ENCODE results near the gene ECSCR. TPM values are rescaled to one million over a fixed set of nuclear protein-coding genes. Genes with fewer than 3 reads are reported as not detected.

ECSCR gene
- polyA plus RNA-seq, 1 donor from 2014 or later, result not detected

DNA sequence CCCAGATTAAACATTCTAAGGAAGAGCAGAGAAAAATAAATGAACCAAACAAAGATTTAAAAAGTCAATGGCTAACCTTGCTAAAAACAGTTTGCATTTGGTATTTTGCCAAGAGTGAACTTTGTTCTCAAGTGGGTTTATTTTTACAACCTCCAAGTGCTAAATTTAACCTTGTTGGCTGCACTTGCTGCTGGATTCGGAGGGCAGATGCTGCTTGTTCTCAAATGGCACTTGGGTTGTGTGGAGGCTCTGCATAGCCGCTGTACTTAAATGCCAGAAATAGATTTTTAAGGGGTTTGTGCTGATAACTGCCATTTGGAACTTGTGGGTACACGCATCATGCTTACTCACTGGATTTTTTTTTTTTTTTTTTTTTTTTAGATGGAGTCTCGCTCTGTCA lies 45.3 kb downstream of the ECSCR start:
- Histone ChIP-seq H2AFZ (ENCODE audit: low read depth, low read length) (no peak overlapping the region), H3K27ac (ENCODE audit: low read length) (no peak overlapping the region), H3K4me3 (ENCODE audit: low read length) (no peak overlapping the region), H3K4me2 (ENCODE audit: low read length) (no peak overlapping the region), H3K9ac (ENCODE audit: low read length) (no peak overlapping the region), H3K36me3 (ENCODE audit: insufficient read depth, low read length) (peaks cover 4% of the 10 kb centered on the region), H3K79me2 (replicated peaks; ENCODE audit: insufficient read depth, low read length) (no peaks in the 10 kb centered on the region), H4K20me1 (ENCODE audit: insufficient read depth) (no peaks in the 10 kb centered on the region), H3K9me3 (ENCODE audit: low read length) (no peaks in the 10 kb centered on the region), H3F3A (ENCODE audit: insufficient read depth, low read length, poor library complexity, severe bottlenecking) (no peaks in the 10 kb centered on the region), H3K27me3 (ENCODE audit: insufficient read depth, low read depth, low read length) (no peaks in the 10 kb centered on the region), H3K9me2 (ENCODE audit: insufficient read depth, low read length) (no peaks in the 10 kb centered on the region)
- TF ChIP-seq MXI1 (conservative IDR thresholded peaks at IDR 0.05; ENCODE audit: poor library complexity, severe bottlenecking), result no peak

DNA sequence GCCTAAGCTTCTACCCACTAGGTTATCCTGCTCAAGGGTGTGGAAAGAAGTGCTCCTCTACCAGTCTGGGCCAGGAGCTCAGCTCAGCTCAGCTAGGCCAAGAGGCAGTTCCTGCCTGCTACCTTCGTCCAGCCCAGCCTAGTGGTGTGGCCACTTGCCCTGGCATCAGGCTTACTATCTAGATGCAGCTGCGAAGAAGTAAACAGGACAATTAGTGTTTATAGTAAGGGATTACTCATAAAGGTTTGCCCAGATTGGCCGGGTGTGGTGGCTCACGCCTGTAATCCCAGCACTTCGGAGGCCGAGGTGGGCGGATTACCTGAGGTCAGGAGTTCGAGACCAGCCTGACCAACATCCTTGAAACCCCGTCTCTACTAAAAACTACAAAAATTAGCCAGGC lies 45.9 kb downstream of the ECSCR start:
- peaks cover 4% of the 10 kb centered on the region for H3K36me3 ChIP-seq (ENCODE audit: insufficient read depth, low read length)

DNA sequence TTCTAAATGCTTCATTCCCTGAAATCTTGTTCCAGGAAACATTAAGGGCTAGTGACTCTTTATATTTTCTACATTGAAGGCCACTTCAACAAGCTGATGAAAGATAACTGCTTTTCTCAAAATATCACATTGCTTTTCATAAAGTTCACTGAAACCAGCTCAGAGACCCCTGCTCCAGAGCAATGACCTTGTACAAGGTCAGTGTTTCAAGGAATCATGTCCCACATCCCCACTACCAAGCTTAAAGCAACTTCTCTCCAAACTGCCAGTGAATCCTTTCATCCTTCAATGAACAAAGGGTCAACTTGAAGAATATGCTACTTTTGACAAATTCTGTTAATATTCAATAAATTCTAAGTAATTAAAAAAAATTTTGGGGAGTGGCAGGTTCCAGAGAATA lies 46.7 kb downstream of the ECSCR start:
- Histone ChIP-seq H3F3A (ENCODE audit: insufficient read depth, low read length, poor library complexity, severe bottlenecking) (no peaks in the 10 kb centered on the region), H3K9me2 (ENCODE audit: insufficient read depth, low read length) (no peaks in the 10 kb centered on the region), H3K79me2 (replicated peaks; ENCODE audit: insufficient read depth, low read length) (no peaks in the 10 kb centered on the region), H4K20me1 (ENCODE audit: insufficient read depth) (no peaks in the 10 kb centered on the region), H3K9me3 (ENCODE audit: low read length) (no peaks in the 10 kb centered on the region), H3K36me3 (ENCODE audit: insufficient read depth, low read length) (peaks cover 4% of the 10 kb centered on the region), H2AFZ (ENCODE audit: low read depth, low read length) (no peak overlapping the region), H3K27ac (ENCODE audit: low read length) (no peak overlapping the region), H3K27me3 (ENCODE audit: insufficient read depth, low read depth, low read length) (no peaks in the 10 kb centered on the region), H3K4me2 (ENCODE audit: low read length) (no peak overlapping the region), H3K9ac (ENCODE audit: low read length) (no peak overlapping the region), H3K4me3 (ENCODE audit: low read length) (no peak overlapping the region)
- TF ChIP-seq POLR2AphosphoS5 (IDR thresholded peaks at IDR 0.05) (no peak), TAF1 (IDR thresholded peaks at IDR 0.05; ENCODE audit: low read depth) (no peak), EP300 (conservative IDR thresholded peaks at IDR 0.05; ENCODE audit: poor library complexity, severe bottlenecking) (no peak)

More for the DNA sequence above, 45.9 kb downstream of the ECSCR start:
- Histone ChIP-seq H2AFZ (ENCODE audit: low read depth, low read length) (no peak overlapping the region), H4K20me1 (ENCODE audit: insufficient read depth) (no peaks in the 10 kb centered on the region), H3K79me2 (replicated peaks; ENCODE audit: insufficient read depth, low read length) (no peaks in the 10 kb centered on the region), H3K9me2 (ENCODE audit: insufficient read depth, low read length) (no peaks in the 10 kb centered on the region), H3K9me3 (ENCODE audit: low read length) (no peaks in the 10 kb centered on the region), H3K27me3 (ENCODE audit: insufficient read depth, low read depth, low read length) (no peaks in the 10 kb centered on the region), H3K9ac (ENCODE audit: low read length) (no peak overlapping the region), H3F3A (ENCODE audit: insufficient read depth, low read length, poor library complexity, severe bottlenecking) (no peaks in the 10 kb centered on the region), H3K4me2 (ENCODE audit: low read length) (no peak overlapping the region), H3K4me3 (ENCODE audit: low read length) (no peak overlapping the region), H3K27ac (ENCODE audit: low read length) (no peak overlapping the region)
- TF ChIP-seq SMC3 (conservative IDR thresholded peaks at IDR 0.05; ENCODE audit: poor library complexity), result no peak
- TF ChIP-seq, protein P1, sequence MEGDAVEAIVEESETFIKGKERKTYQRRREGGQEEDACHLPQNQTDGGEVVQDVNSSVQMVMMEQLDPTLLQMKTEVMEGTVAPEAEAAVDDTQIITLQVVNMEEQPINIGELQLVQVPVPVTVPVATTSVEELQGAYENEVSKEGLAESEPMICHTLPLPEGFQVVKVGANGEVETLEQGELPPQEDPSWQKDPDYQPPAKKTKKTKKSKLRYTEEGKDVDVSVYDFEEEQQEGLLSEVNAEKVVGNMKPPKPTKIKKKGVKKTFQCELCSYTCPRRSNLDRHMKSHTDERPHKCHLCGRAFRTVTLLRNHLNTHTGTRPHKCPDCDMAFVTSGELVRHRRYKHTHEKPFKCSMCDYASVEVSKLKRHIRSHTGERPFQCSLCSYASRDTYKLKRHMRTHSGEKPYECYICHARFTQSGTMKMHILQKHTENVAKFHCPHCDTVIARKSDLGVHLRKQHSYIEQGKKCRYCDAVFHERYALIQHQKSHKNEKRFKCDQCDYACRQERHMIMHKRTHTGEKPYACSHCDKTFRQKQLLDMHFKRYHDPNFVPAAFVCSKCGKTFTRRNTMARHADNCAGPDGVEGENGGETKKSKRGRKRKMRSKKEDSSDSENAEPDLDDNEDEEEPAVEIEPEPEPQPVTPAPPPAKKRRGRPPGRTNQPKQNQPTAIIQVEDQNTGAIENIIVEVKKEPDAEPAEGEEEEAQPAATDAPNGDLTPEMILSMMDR (IDR thresholded peaks at IDR 0.05; ENCODE audit: poor library complexity, severe bottlenecking), result no peak
- no peak for TF ChIP-seq EZH2 (IDR thresholded peaks at IDR 0.05; ENCODE audit: borderline replicate concordance, insufficient read depth, low read length, poor library complexity, severe bottlenecking)
- no peak for TF ChIP-seq EP300 (conservative IDR thresholded peaks at IDR 0.05; ENCODE audit: poor library complexity, severe bottlenecking)
- no peak for TF ChIP-seq MXI1 (conservative IDR thresholded peaks at IDR 0.05; ENCODE audit: poor library complexity, severe bottlenecking)
- no peak for TF ChIP-seq TAF1 (IDR thresholded peaks at IDR 0.05; ENCODE audit: low read depth)
- TF ChIP-seq POLR2AphosphoS5 (IDR thresholded peaks at IDR 0.05), result no peak
- TF ChIP-seq, protein P2, sequence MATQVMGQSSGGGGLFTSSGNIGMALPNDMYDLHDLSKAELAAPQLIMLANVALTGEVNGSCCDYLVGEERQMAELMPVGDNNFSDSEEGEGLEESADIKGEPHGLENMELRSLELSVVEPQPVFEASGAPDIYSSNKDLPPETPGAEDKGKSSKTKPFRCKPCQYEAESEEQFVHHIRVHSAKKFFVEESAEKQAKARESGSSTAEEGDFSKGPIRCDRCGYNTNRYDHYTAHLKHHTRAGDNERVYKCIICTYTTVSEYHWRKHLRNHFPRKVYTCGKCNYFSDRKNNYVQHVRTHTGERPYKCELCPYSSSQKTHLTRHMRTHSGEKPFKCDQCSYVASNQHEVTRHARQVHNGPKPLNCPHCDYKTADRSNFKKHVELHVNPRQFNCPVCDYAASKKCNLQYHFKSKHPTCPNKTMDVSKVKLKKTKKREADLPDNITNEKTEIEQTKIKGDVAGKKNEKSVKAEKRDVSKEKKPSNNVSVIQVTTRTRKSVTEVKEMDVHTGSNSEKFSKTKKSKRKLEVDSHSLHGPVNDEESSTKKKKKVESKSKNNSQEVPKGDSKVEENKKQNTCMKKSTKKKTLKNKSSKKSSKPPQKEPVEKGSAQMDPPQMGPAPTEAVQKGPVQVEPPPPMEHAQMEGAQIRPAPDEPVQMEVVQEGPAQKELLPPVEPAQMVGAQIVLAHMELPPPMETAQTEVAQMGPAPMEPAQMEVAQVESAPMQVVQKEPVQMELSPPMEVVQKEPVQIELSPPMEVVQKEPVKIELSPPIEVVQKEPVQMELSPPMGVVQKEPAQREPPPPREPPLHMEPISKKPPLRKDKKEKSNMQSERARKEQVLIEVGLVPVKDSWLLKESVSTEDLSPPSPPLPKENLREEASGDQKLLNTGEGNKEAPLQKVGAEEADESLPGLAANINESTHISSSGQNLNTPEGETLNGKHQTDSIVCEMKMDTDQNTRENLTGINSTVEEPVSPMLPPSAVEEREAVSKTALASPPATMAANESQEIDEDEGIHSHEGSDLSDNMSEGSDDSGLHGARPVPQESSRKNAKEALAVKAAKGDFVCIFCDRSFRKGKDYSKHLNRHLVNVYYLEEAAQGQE (IDR thresholded peaks at IDR 0.05; ENCODE audit: borderline replicate concordance), result no peak
- TF ChIP-seq RAD21 (conservative IDR thresholded peaks at IDR 0.05), result no peak

All from neural cell (in vitro differentiated cells).